Measurements from ENCODE around the gene SF3B3. TPM values are rescaled to one million over a fixed set of nuclear protein-coding genes. Genes with fewer than 3 reads are reported as not detected.

Gene SF3B3
- total RNA-seq, 4 donors from 2014 or later = 122 to 280 (median 174) TPM

DNA sequence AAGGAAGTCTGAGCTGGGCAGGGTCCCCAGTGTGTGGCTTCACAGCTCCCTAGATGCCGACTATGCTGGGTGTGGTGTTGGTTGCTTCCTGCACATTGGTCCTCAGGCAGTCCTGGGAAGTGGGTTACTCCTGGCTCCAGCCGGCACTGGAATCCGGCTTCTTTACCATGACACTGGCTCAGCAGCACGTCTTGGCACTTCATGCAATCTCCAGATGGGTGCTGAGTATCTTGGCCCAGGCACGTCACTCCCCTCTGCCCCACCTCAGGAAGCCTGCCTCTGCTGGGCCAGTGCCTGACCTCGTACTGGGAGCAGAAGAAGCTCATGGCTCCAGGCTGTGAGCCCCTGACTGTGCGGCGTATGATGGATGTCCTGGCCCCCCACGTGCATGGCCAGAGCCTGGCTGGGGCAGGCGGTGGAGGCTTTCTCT is 44.7 kb upstream of the SF3B3 start:
- TF ChIP-seq, protein P1, sequence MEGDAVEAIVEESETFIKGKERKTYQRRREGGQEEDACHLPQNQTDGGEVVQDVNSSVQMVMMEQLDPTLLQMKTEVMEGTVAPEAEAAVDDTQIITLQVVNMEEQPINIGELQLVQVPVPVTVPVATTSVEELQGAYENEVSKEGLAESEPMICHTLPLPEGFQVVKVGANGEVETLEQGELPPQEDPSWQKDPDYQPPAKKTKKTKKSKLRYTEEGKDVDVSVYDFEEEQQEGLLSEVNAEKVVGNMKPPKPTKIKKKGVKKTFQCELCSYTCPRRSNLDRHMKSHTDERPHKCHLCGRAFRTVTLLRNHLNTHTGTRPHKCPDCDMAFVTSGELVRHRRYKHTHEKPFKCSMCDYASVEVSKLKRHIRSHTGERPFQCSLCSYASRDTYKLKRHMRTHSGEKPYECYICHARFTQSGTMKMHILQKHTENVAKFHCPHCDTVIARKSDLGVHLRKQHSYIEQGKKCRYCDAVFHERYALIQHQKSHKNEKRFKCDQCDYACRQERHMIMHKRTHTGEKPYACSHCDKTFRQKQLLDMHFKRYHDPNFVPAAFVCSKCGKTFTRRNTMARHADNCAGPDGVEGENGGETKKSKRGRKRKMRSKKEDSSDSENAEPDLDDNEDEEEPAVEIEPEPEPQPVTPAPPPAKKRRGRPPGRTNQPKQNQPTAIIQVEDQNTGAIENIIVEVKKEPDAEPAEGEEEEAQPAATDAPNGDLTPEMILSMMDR (IDR thresholded peaks at IDR 0.05) = no peak
- TF ChIP-seq POLR2AphosphoS5 (IDR thresholded peaks at IDR 0.05) (no peak), EP300 (IDR thresholded peaks at IDR 0.05) (no peak), POLR2A (IDR thresholded peaks at IDR 0.05) (no peak)
- peaks cover 27% of the 10 kb centered on the region for H3K4me1 ChIP-seq
- DNase-seq (ENCODE audit: low spot score in 2 of 2) = no peak
- no peaks in the 10 kb centered on the region for H3K27me3 ChIP-seq
- H3K27ac ChIP-seq = no peak overlapping the region
- 44% methylated on average over 6 of the region's 10 CpGs for WGBS
- no peaks in the 10 kb centered on the region for H3K9me3 ChIP-seq
- no peak overlapping the region for H3K4me3 ChIP-seq
- H3K36me3 ChIP-seq = peaks cover 79% of the 10 kb centered on the region

DNA sequence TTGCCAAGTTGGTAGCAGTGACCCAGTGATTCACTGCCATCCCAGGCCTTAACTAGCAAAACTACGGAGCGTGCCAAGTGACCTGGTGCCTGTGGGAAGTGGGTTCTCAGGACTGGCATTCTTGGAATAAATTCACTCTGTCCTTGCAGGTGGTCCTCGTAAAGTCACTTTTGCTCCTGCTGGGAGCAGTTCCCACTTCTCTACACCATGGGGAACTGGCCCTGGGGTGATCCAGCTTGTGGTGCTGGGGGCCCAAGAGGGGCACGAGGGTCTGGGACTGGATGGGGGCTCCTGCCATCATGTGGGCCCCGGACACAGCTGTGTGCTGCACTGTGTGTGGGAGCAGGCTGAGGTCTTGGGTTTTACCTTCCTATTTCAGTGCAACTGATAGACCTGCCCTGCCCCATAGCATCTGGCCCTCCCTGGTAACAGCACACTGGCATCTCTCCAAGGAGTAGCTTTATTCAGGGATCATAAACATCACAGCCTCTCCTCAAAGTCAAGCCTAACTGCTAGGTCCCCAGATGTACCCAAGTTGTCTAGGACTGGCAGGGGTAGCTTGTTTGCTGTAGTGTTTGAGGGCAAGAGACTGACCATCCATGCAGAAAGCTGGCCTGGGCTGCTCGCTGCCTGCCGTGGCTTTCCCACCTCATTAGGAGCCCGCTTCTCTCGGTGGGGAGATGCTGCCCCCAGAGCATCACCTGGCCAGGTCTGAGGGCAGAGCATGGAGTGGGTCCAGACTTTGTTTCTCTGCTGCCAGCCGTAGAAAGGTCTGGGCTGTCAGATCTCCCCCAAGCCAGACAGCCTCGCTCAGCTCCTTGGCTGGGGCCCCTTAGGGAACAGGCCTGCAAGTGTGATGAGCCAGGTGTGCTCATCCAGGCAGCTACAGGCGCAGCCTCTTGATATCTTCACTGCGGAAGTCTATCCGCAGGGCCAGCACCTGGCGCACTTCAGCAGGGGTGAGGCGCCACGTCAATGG is 43.2 kb upstream of the SF3B3 start:
- Histone ChIP-seq H3K27me3 (no peaks in the 10 kb centered on the region), H3K4me3 (no peak overlapping the region), H3K27ac (no peak overlapping the region), H3K9me3 (no peaks in the 10 kb centered on the region), H3K4me1 (peaks cover 21% of the 10 kb centered on the region), H3K36me3 (peaks cover 76% of the 10 kb centered on the region)
- DNase-seq (ENCODE audit: low spot score in 2 of 2) = no peak
- 88% methylated on average over 8 of the region's 17 CpGs for WGBS
- TF ChIP-seq POLR2AphosphoS5 (IDR thresholded peaks at IDR 0.05) (no peak), POLR2A (IDR thresholded peaks at IDR 0.05) (no peak), EP300 (IDR thresholded peaks at IDR 0.05) (no peak)
- TF ChIP-seq, protein P1 (IDR thresholded peaks at IDR 0.05) = no peak

DNA sequence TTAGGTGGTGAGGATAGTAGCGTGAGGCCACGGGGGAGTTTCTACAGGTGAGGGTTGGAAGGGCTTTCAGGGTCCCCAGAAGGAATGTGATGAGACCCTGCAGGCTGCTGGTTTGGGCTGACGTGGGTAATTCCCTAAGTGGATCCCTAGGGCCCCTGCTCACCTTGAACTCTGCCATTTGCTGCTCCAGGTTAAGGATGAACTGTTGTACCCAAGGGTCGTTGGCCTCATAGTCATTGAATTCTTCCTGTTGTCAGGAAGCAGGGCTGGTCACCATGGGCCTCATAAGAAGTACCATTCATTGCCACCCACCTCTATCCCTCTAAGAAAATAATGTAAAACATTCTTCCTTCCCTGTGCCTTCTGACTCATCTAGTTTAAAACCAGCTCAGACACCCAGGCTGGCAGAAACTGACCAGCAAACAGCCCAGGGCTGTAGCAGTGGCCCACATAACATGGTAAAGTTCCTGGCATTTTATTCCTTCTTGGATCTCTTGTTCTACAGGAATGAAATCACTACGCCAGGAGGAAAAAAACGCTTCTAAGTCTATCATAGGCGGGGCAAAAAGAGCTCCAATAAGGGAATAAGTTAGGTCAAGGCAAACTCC is 41.6 kb upstream of the SF3B3 start:
- TF ChIP-seq POLR2AphosphoS5 (IDR thresholded peaks at IDR 0.05) (no peak), EP300 (IDR thresholded peaks at IDR 0.05) (no peak), POLR2A (IDR thresholded peaks at IDR 0.05) (no peak)
- TF ChIP-seq, protein P1 (IDR thresholded peaks at IDR 0.05) = no peak
- H3K27ac ChIP-seq = no peak overlapping the region
- H3K4me1 ChIP-seq = peaks cover 15% of the 10 kb centered on the region
- no peak for DNase-seq (ENCODE audit: low spot score in 2 of 2)
- no peak overlapping the region for H3K4me3 ChIP-seq
- no peaks in the 10 kb centered on the region for H3K9me3 ChIP-seq
- 73% methylated on average over 6 of the region's 7 CpGs for WGBS
- H3K27me3 ChIP-seq = no peaks in the 10 kb centered on the region
- peaks cover 82% of the 10 kb centered on the region for H3K36me3 ChIP-seq

DNA sequence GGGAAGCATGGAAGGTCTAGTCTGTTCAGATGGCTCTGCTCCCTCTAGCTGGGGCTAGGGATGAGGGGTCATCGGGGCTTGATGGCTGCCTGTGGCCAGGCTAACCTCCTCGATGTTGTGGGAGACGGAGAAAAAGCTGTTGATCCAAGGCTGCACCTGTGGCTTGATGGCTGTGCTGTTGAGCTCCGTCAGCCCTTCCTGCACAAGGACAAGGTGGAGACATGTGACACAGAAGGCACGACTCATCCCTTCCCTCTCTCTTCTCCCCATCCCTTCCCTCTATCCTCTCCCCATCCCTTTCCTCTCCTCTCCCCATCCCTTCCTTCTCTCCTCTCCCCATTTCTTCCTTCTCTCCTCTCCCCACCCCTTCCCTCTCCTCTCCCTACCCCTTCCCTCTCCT is 41.0 kb upstream of the SF3B3 start:
- H3K27me3 ChIP-seq = no peaks in the 10 kb centered on the region
- no peaks in the 10 kb centered on the region for H3K9me3 ChIP-seq
- DNase-seq (ENCODE audit: low spot score in 2 of 2) = no peak
- 72% methylated on average over 5 of the region's 5 CpGs for WGBS
- TF ChIP-seq POLR2AphosphoS5 (IDR thresholded peaks at IDR 0.05) = no peak
- no peak for TF ChIP-seq EP300 (IDR thresholded peaks at IDR 0.05)
- H3K4me3 ChIP-seq = no peak overlapping the region
- no peak overlapping the region for H3K27ac ChIP-seq
- peaks cover 88% of the 10 kb centered on the region for H3K36me3 ChIP-seq
- peaks cover 14% of the 10 kb centered on the region for H3K4me1 ChIP-seq

DNA sequence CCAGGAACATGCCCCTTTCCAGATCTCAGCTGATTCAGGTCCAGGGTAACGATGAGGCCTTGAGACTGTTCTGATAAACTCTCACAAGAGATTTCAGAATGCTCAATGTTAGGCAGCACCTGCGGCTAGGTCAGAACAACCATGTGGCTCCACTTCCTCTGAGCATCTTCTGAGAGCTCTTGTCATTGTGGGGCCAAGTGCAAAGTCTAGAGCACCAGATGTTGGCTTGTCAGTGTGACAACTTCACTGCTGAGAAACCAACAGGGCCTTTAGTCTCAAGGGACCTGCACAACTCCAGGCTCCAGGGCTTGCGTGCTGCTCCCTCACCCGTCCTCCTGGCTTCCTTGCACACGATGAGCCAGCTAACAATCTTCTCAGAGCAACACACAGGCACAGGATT is 40.2 kb upstream of the SF3B3 start:
- H3K4me3 ChIP-seq = no peak overlapping the region
- peaks cover 10% of the 10 kb centered on the region for H3K4me1 ChIP-seq
- no peaks in the 10 kb centered on the region for H3K9me3 ChIP-seq
- H3K36me3 ChIP-seq = peaks cover 91% of the 10 kb centered on the region
- TF ChIP-seq, protein P1 (IDR thresholded peaks at IDR 0.05) = no peak
- TF ChIP-seq EP300 (IDR thresholded peaks at IDR 0.05) = no peak
- TF ChIP-seq POLR2A (IDR thresholded peaks at IDR 0.05) = no peak
- TF ChIP-seq POLR2AphosphoS5 (IDR thresholded peaks at IDR 0.05) = no peak
- WGBS = 81% methylated on average over 4 of the region's 5 CpGs
- H3K27ac ChIP-seq = no peak overlapping the region
- DNase-seq (ENCODE audit: low spot score in 2 of 2) = no peak
- no peaks in the 10 kb centered on the region for H3K27me3 ChIP-seq

Data from suprapubic skin (tissue), 4 donors.